ENCODE measurements around the gene GPR27.

Gene GPR27

GRCh38 chr3:71787851-71788405 lies 34.3 kb downstream of the GPR27 start:
- H3K36me3 Mint-ChIP-seq = no peaks in the 10 kb centered on the region
- ATAC-seq (no peak), DNase-seq (ENCODE audit: low spot score in 2 of 2) (no peak)
- H3K27ac Mint-ChIP-seq = no peak overlapping the region
- no peak overlapping the region for H3K4me3 Mint-ChIP-seq
- no peaks in the 10 kb centered on the region for H3K9me3 Mint-ChIP-seq
- H3K4me1 Mint-ChIP-seq = peaks cover 16% of the 10 kb centered on the region

GRCh38 chr3:71789922-71790321 lies 36.3 kb downstream of the GPR27 start:
- Mint-ChIP-seq H3K27ac (no peak overlapping the region), H3K4me1 (peaks cover 9% of the 10 kb centered on the region), H3K36me3 (no peaks in the 10 kb centered on the region), H3K4me3 (no peak overlapping the region), H3K9me3 (no peaks in the 10 kb centered on the region)
- DNase-seq (ENCODE audit: low spot score in 2 of 2) (no peak), ATAC-seq (no peak)

GRCh38 chr3:71791634-71792033 lies 38.0 kb downstream of the GPR27 start:
- H3K27ac Mint-ChIP-seq = no peak overlapping the region

GRCh38 chr3:71796290-71796689 lies 42.6 kb downstream of the GPR27 start:
- Mint-ChIP-seq H3K36me3 (no peaks in the 10 kb centered on the region), H3K9me3 (no peaks in the 10 kb centered on the region), H3K4me3 (no peak overlapping the region), H3K4me1 (no peaks in the 10 kb centered on the region), H3K27ac (no peak overlapping the region)
- no peak for DNase-seq (ENCODE audit: low spot score in 2 of 2)
- ATAC-seq = no peak

More at GRCh38 chr3:71791634-71792033, 38.0 kb downstream of the GPR27 start:
- Mint-ChIP-seq H3K4me1 (no peaks in the 10 kb centered on the region), H3K9me3 (no peaks in the 10 kb centered on the region), H3K4me3 (no peak overlapping the region), H3K36me3 (no peaks in the 10 kb centered on the region)
- ATAC-seq (no peak), DNase-seq (ENCODE audit: low spot score in 2 of 2) (no peak)

GRCh38 chr3:71797455-71797854 lies 43.8 kb downstream of the GPR27 start:
- H3K36me3 Mint-ChIP-seq = no peaks in the 10 kb centered on the region
- H3K27ac Mint-ChIP-seq = no peak overlapping the region
- no peak overlapping the region for H3K4me3 Mint-ChIP-seq
- no peaks in the 10 kb centered on the region for H3K4me1 Mint-ChIP-seq
- DNase-seq (ENCODE audit: low spot score in 2 of 2) (no peak), ATAC-seq (no peak)
- H3K9me3 Mint-ChIP-seq = no peaks in the 10 kb centered on the region

GRCh38 chr3:71800023-71800422 lies 46.4 kb downstream of the GPR27 start:
- Mint-ChIP-seq H3K9me3 (no peaks in the 10 kb centered on the region), H3K4me3 (no peak overlapping the region), H3K27ac (no peak overlapping the region), H3K36me3 (no peaks in the 10 kb centered on the region), H3K4me1 (no peaks in the 10 kb centered on the region)
- DNase-seq (ENCODE audit: low spot score in 2 of 2) (no peak), ATAC-seq (no peak)

GRCh38 chr3:71801986-71802385 lies 48.3 kb downstream of the GPR27 start:
- H3K27ac Mint-ChIP-seq = no peak overlapping the region
- no peak overlapping the region for H3K4me3 Mint-ChIP-seq
- no peaks in the 10 kb centered on the region for H3K9me3 Mint-ChIP-seq
- H3K36me3 Mint-ChIP-seq = no peaks in the 10 kb centered on the region
- ATAC-seq = no peak
- no peaks in the 10 kb centered on the region for H3K4me1 Mint-ChIP-seq
- DNase-seq (ENCODE audit: low spot score in 2 of 2) = no peak

GRCh38 chr3:71803248-71803647 lies 49.6 kb downstream of the GPR27 start:
- Mint-ChIP-seq H3K4me3 (no peak overlapping the region), H3K36me3 (no peaks in the 10 kb centered on the region), H3K9me3 (no peaks in the 10 kb centered on the region), H3K27ac (no peak overlapping the region), H3K4me1 (no peaks in the 10 kb centered on the region)
- DNase-seq (ENCODE audit: low spot score in 2 of 2) (no peak), ATAC-seq (no peak)

GRCh38 chr3:71805199-71805598 lies 51.5 kb downstream of the GPR27 start:
- H3K4me3 Mint-ChIP-seq = no peak overlapping the region
- no peak overlapping the region for H3K27ac Mint-ChIP-seq
- DNase-seq (ENCODE audit: low spot score in 2 of 2) (no peak), ATAC-seq (no peak)
- no peaks in the 10 kb centered on the region for H3K36me3 Mint-ChIP-seq
- H3K9me3 Mint-ChIP-seq = no peaks in the 10 kb centered on the region
- H3K4me1 Mint-ChIP-seq = no peaks in the 10 kb centered on the region

- DNase-seq (ENCODE audit: low spot score in 2 of 2) (no peak), ATAC-seq (no peak)
- Mint-ChIP-seq H3K4me3 (no peak overlapping the region), H3K36me3 (no peaks in the 10 kb centered on the region), H3K9me3 (no peaks in the 10 kb centered on the region), H3K4me1 (no peaks in the 10 kb centered on the region), H3K27ac (no peak overlapping the region)
These were observed 52.0 kb downstream of the GPR27 start for GRCh38 chr3:71805691-71806090.

Measured in stimulated activated effector memory CD8-positive, alpha-beta T cell treated with anti-CD3 and anti-CD28 coated beads, Interleukin-12 subunit alpha, Interleukin-12 subunit beta, amount 100 ng/mL, for 72 hours (primary cell).